NT2/D1 (cell line): ENCODE data around the gene TNNT2.

ENCODE experiments used
- SUZ12 ChIP-seq: IDR thresholded peaks from 2 replicates; pipeline ENCODE4 v1.6.1; 2011; ENCODE audit not compliant: insufficient read length, insufficient read depth; ENCODE audit errors: extremely low read depth
- ZNF274 ChIP-seq: IDR thresholded peaks from 2 replicates; pipeline ENCODE4 v1.6.1; 2011; ENCODE audit warnings: mild to moderate bottlenecking, low read depth, low read length

DNA sequence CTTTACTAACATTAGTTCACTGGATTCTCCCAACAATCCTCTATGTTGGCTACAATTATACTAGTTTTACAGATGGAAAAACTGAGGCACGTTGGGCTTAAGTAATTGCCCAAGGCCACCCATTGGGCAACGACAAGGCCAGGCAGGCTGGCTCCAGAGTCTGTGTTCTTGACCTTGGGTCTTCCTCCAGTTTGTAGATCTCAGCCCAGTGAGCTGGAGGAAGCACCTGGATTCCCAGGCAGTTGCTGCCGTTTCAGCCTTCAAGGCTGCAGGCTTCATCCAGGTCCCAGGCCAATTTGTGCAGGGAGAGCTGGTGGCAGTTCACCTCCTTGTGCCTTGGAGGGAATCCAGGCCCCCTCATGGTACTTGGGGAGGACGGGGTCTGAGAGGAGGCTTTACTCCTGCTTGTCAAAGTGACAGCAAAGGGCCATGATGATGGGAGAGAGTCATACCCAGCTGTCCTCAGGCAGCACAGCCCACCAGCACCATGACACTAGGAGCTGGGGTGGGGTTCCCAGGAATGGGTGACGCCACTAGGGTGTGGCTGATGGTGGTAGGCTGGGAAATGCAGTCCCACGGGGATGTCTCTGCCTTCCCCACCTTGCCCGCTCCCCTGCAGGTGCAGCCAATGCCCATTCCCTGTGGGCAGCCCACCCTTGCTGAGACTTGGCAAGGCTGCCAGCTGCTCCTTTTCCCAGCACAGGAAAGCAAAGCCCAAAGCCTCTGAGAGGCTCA, 67.1 kb downstream of the TNNT2 start:
- TF ChIP-seq SUZ12: no peak
- TF ChIP-seq ZNF274: no peak
